Stimulated activated CD4-positive, alpha-beta T cell treated with anti-CD3 and anti-CD28 coated beads, Interleukin-2, amount 100 ng/mL, for 48 hours (primary cell): ENCODE data around the gene STYK1.
A peak's percentile ranks its signal among the peaks of the same experiment; 100 is the strongest.
"Not testable (repeated sequence)": the region's sequence is repeated elsewhere in the genome, so short reads cannot be mapped to it uniquely, and the experiment has no call there.

Source experiments
- DNase-seq, 2 donors: peaks; one replicate each; pipeline ENCODE4 v3.0.0-alpha.2; 2020

The STYK1 gene

GRCh38 chr12:10618338-10618987 lies 55.4 kb downstream of the STYK1 start:
- no peak for DNase-seq

GRCh38 chr12:10617863-10618262 lies 56.0 kb downstream of the STYK1 start:
- DNase-seq, result no peak

- DNase-seq, result no peak
Measured at GRCh38 chr12:10615532-10615931, 58.3 kb downstream of the STYK1 start.

- DNase-seq, result no peak
Measured at GRCh38 chr12:10614056-10614370, 59.8 kb downstream of the STYK1 start.

- DNase-seq, result peak; percentile 100
Measured at GRCh38 chr12:10613349-10614055, 60.4 kb downstream of the STYK1 start, which contains the start of gene MAGOHB. Gene MAGOHB, minus strand, starts transcription at chr12:10613609. Its CDS starts 77 bp downstream, at chr12:10613532.

GRCh38 chr12:10612984-10613348 lies 60.9 kb downstream of the STYK1 start:
- no peak for DNase-seq

GRCh38 chr12:10612110-10612509 lies 61.7 kb downstream of the STYK1 start:
- DNase-seq, result no peak

- not testable (repeated sequence) for DNase-seq
Measured at GRCh38 chr12:10611258-10611657, 62.6 kb downstream of the STYK1 start.

GRCh38 chr12:10610188-10610587 lies 63.7 kb downstream of the STYK1 start:
- no peak for DNase-seq

GRCh38 chr12:10607885-10608458 lies 65.9 kb downstream of the STYK1 start:
- no peak for DNase-seq

GRCh38 chr12:10601860-10602259 lies 72.0 kb downstream of the STYK1 start:
- DNase-seq, result no peak

- DNase-seq, result no peak
Measured at GRCh38 chr12:10600988-10601387, 72.9 kb downstream of the STYK1 start.

- DNase-seq, result no peak
Measured at GRCh38 chr12:10595881-10596280, 78.0 kb downstream of the STYK1 start.

- no peak for DNase-seq
Measured at GRCh38 chr12:10590966-10591365, 82.9 kb downstream of the STYK1 start.

GRCh38 chr12:10584415-10584814 lies 89.4 kb downstream of the STYK1 start:
- DNase-seq, result no peak

GRCh38 chr12:10582704-10583103 lies 91.1 kb downstream of the STYK1 start:
- DNase-seq, result no peak

GRCh38 chr12:10582133-10582532 lies 91.7 kb downstream of the STYK1 start:
- not testable (repeated sequence) for DNase-seq

- no peak for DNase-seq
Measured at GRCh38 chr12:10574307-10574706, 99.5 kb downstream of the STYK1 start.

GRCh38 chr12:10572021-10572490 lies 101.8 kb downstream of the STYK1 start:
- DNase-seq, result not testable (repeated sequence)

- DNase-seq, result no peak
Measured at GRCh38 chr12:10571141-10571540, 102.7 kb downstream of the STYK1 start.
